SK-N-SH treated with all-trans-retinoic acid at 6 μM for 48 hours (cell line): Measurements from ENCODE around the gene C2CD4D.

Source experiments
- ARNTL ChIP-seq: fragments of 450-650 bp; formaldehyde crosslinking; IDR thresholded peaks from 2 replicates; pipeline ENCODE4 v1.5.0; 2020; ENCODE audit warnings: low read depth, mild to moderate bottlenecking, moderate library complexity, borderline replicate concordance
- CREB5 ChIP-seq: fragments of 250-450 bp; sonication (Bioruptor Pico); IDR thresholded peaks from 2 replicates; pipeline ENCODE4 v1.5.1; 2020; ENCODE audit warnings: low read depth, mild to moderate bottlenecking, moderate library complexity
- ESRRG ChIP-seq: fragments of 250-450 bp; sonication (Bioruptor Pico); IDR thresholded peaks from 2 replicates; pipeline ENCODE4 v1.6.1; 2021; ENCODE audit warnings: mild to moderate bottlenecking
- GLIS3 ChIP-seq: fragments of 250-450 bp; sonication (Bioruptor Pico); IDR thresholded peaks from 2 replicates; pipeline ENCODE4 v1.5.0; 2020; ENCODE audit warnings: mild to moderate bottlenecking, moderate library complexity
- POU6F1 ChIP-seq: fragments of 250-450 bp; sonication (Bioruptor Pico); IDR thresholded peaks from 2 replicates; pipeline ENCODE4 v1.8.0; 2021; ENCODE audit warnings: low read depth, mild to moderate bottlenecking, moderate library complexity, borderline replicate concordance
- RARB ChIP-seq: fragments of 250-450 bp; sonication (Bioruptor Pico); IDR thresholded peaks from 2 replicates; pipeline ENCODE4 v1.8.0; 2021; ENCODE audit warnings: mild to moderate bottlenecking, moderate library complexity
- TSHZ2 ChIP-seq: fragments of 250-450 bp; sonication (Bioruptor Pico); IDR thresholded peaks from 2 replicates; pipeline ENCODE4 v1.5.0; 2020; ENCODE audit warnings: mild to moderate bottlenecking, moderate library complexity
- ZFP3 ChIP-seq: fragments of 250-450 bp; sonication (Bioruptor Pico); IDR thresholded peaks from 2 replicates; pipeline ENCODE4 v1.5.0; 2020; ENCODE audit warnings: mild to moderate bottlenecking, moderate library complexity
- ZNF565 ChIP-seq: fragments of 450-650 bp; formaldehyde crosslinking; conservative IDR thresholded peaks from 2 replicates; pipeline ENCODE4 v1.5.0; 2020; ENCODE audit warnings: low read depth, mild to moderate bottlenecking, moderate library complexity
- ZNF70 ChIP-seq: fragments of 450-650 bp; formaldehyde crosslinking; IDR thresholded peaks from 2 replicates; pipeline ENCODE4 v1.5.0; 2020; ENCODE audit warnings: mild to moderate bottlenecking, moderate library complexity
- ZNF8 ChIP-seq: fragments of 450-650 bp; formaldehyde crosslinking; IDR thresholded peaks from 2 replicates; pipeline ENCODE4 v1.5.0; 2020; ENCODE audit warnings: mild to moderate bottlenecking, moderate library complexity

GRCh38 chr1:151802372-151802771 is 37.2 kb downstream of the C2CD4D start:
- no peak for TF ChIP-seq GLIS3 (CRISPR knock-in tag)
- no peak for TF ChIP-seq RARB (CRISPR knock-in tag)
- no peak for TF ChIP-seq TSHZ2 (CRISPR knock-in tag)
- TF ChIP-seq POU6F1 (CRISPR knock-in tag), result no peak
- no peak for TF ChIP-seq ZNF70 (CRISPR knock-in tag)
- no peak for TF ChIP-seq ESRRG
- TF ChIP-seq CREB5 (CRISPR knock-in tag), result no peak
- TF ChIP-seq ZNF8 (CRISPR knock-in tag), result no peak
- no peak for TF ChIP-seq ZFP3 (CRISPR knock-in tag)
- TF ChIP-seq ZNF565 (CRISPR knock-in tag), result no peak
- no peak for TF ChIP-seq ARNTL
